ENCODE measurements around the gene AGK.

AGK gene

GRCh38 chr7:141511316-141511675 lies 39.9 kb upstream of the AGK start (continued):
- no peak for TF ChIP-seq BACH2 (CRISPR knock-in tag; IDR thresholded peaks at IDR 0.05; ENCODE audit: borderline replicate concordance)
- no peak for TF ChIP-seq ZC3H10 (CRISPR knock-in tag; IDR thresholded peaks at IDR 0.05)
- TF ChIP-seq ZFP30 (CRISPR knock-in tag; IDR thresholded peaks at IDR 0.05): no peak
- no peak for TF ChIP-seq SNAI2 (CRISPR knock-in tag; IDR thresholded peaks at IDR 0.05)

- no peak for ATAC-seq
- TF ChIP-seq ARNTL (CRISPR knock-in tag; IDR thresholded peaks at IDR 0.05; ENCODE audit: borderline replicate concordance, low read depth) (no peak), CREB5 (CRISPR knock-in tag; IDR thresholded peaks at IDR 0.05; ENCODE audit: low read depth) (no peak), TOX (CRISPR knock-in tag; IDR thresholded peaks at IDR 0.05; ENCODE audit: borderline replicate concordance) (no peak), BACH2 (CRISPR knock-in tag; IDR thresholded peaks at IDR 0.05; ENCODE audit: borderline replicate concordance) (no peak), ZC3H10 (CRISPR knock-in tag; IDR thresholded peaks at IDR 0.05) (no peak), RARB (CRISPR knock-in tag; IDR thresholded peaks at IDR 0.05) (no peak), POU6F1 (CRISPR knock-in tag; IDR thresholded peaks at IDR 0.05; ENCODE audit: borderline replicate concordance, low read depth) (no peak), ZNF565 (CRISPR knock-in tag; conservative IDR thresholded peaks at IDR 0.05; ENCODE audit: low read depth) (no peak), PPARA (CRISPR knock-in tag; IDR thresholded peaks at IDR 0.05; ENCODE audit: borderline replicate concordance) (no peak), GLIS3 (CRISPR knock-in tag; IDR thresholded peaks at IDR 0.05) (no peak), OSR1 (CRISPR knock-in tag; IDR thresholded peaks at IDR 0.05) (no peak), CSDC2 (CRISPR knock-in tag; IDR thresholded peaks at IDR 0.05) (no peak), TSHZ2 (CRISPR knock-in tag; IDR thresholded peaks at IDR 0.05) (no peak), ISL1 (CRISPR knock-in tag; IDR thresholded peaks at IDR 0.05) (no peak), TCF4 (CRISPR knock-in tag; IDR thresholded peaks at IDR 0.05; ENCODE audit: borderline replicate concordance) (no peak), SNAI2 (CRISPR knock-in tag; IDR thresholded peaks at IDR 0.05) (no peak), ZNF8 (CRISPR knock-in tag; IDR thresholded peaks at IDR 0.05) (no peak), ESRRG (CRISPR knock-in tag; IDR thresholded peaks at IDR 0.05) (no peak), ZFP30 (CRISPR knock-in tag; IDR thresholded peaks at IDR 0.05) (no peak)
These were observed 39.4 kb upstream of the AGK start for GRCh38 chr7:141511676-141512396.

- TF ChIP-seq SNAI2 (CRISPR knock-in tag; IDR thresholded peaks at IDR 0.05) (no peak), ZC3H10 (CRISPR knock-in tag; IDR thresholded peaks at IDR 0.05) (no peak), RARB (CRISPR knock-in tag; IDR thresholded peaks at IDR 0.05) (no peak), GLIS3 (CRISPR knock-in tag; IDR thresholded peaks at IDR 0.05) (no peak), CSRNP3 (CRISPR knock-in tag; IDR thresholded peaks at IDR 0.05) (no peak), ZFP30 (CRISPR knock-in tag; IDR thresholded peaks at IDR 0.05) (no peak), ZNF8 (CRISPR knock-in tag; IDR thresholded peaks at IDR 0.05) (no peak), TSHZ2 (CRISPR knock-in tag; IDR thresholded peaks at IDR 0.05) (no peak), ZNF70 (CRISPR knock-in tag; IDR thresholded peaks at IDR 0.05) (no peak), TOX (CRISPR knock-in tag; IDR thresholded peaks at IDR 0.05; ENCODE audit: borderline replicate concordance) (no peak), ZNF565 (CRISPR knock-in tag; conservative IDR thresholded peaks at IDR 0.05; ENCODE audit: low read depth) (no peak), ZFP3 (CRISPR knock-in tag; IDR thresholded peaks at IDR 0.05) (no peak), OSR1 (CRISPR knock-in tag; IDR thresholded peaks at IDR 0.05) (no peak)
- TF ChIP-seq, protein P1, sequence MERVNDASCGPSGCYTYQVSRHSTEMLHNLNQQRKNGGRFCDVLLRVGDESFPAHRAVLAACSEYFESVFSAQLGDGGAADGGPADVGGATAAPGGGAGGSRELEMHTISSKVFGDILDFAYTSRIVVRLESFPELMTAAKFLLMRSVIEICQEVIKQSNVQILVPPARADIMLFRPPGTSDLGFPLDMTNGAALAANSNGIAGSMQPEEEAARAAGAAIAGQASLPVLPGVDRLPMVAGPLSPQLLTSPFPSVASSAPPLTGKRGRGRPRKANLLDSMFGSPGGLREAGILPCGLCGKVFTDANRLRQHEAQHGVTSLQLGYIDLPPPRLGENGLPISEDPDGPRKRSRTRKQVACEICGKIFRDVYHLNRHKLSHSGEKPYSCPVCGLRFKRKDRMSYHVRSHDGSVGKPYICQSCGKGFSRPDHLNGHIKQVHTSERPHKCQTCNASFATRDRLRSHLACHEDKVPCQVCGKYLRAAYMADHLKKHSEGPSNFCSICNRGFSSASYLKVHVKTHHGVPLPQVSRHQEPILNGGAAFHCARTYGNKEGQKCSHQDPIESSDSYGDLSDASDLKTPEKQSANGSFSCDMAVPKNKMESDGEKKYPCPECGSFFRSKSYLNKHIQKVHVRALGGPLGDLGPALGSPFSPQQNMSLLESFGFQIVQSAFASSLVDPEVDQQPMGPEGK (CRISPR knock-in tag; IDR thresholded peaks at IDR 0.05; ENCODE audit: borderline replicate concordance): no peak
- no peak for ATAC-seq
These were observed 38.6 kb upstream of the AGK start for GRCh38 chr7:141512597-141512996.

All from SK-N-SH treated with all-trans-retinoic acid at 6 μM for 48 hours (cell line).